GM21723 (cell line): ENCODE results near the gene BICRA.
"Not testable (repeated sequence)": the region's sequence is repeated elsewhere in the genome, so short reads cannot be mapped to it uniquely, and the experiment has no call there.

Experiments used
- ATAC-seq: cut with Tn5 transposase; IDR thresholded peaks from one replicate; pipeline ENCODE4 v1.9.1; 2021; ENCODE audit warnings: mild to moderate bottlenecking, moderate library complexity; ENCODE audit not compliant: unreplicated experiment

Gene BICRA

GRCh38 chr19:47707135-47707925, 98.4 kb downstream of the BICRA start:
- ATAC-seq = no peak

GRCh38 chr19:47711652-47712242, 102.8 kb downstream of the BICRA start:
- ATAC-seq = no peak

GRCh38 chr19:47713046-47714021, 104.4 kb downstream of the BICRA start, which contains the start of gene EHD2:
Gene EHD2 (plus strand): TSS chr19:47713422. CDS start chr19:47716613, 3,191 bp downstream.
- ATAC-seq = no peak

GRCh38 chr19:47714339-47714738, 105.4 kb downstream of the BICRA start:
- ATAC-seq = no peak

GRCh38 chr19:47714855-47715254, 105.9 kb downstream of the BICRA start:
- ATAC-seq = not testable (repeated sequence)

- ATAC-seq = no peak
Observed at GRCh38 chr19:47716270-47716937, 107.5 kb downstream of the BICRA start.

- not testable (repeated sequence) for ATAC-seq
Observed at GRCh38 chr19:47718415-47719046, 109.6 kb downstream of the BICRA start.

- no peak for ATAC-seq
Observed at GRCh38 chr19:47719047-47719859, 110.3 kb downstream of the BICRA start.

- no peak for ATAC-seq
Observed at GRCh38 chr19:47720669-47721422, 111.9 kb downstream of the BICRA start.

- no peak for ATAC-seq
Observed at GRCh38 chr19:47723581-47723940, 114.6 kb downstream of the BICRA start.

GRCh38 chr19:47725759-47726401, 116.9 kb downstream of the BICRA start:
- ATAC-seq = no peak

GRCh38 chr19:47726467-47726866, 117.5 kb downstream of the BICRA start:
- no peak for ATAC-seq

GRCh38 chr19:47728295-47728694, 119.4 kb downstream of the BICRA start:
- ATAC-seq = not testable (repeated sequence)

- ATAC-seq = no peak
Observed at GRCh38 chr19:47729468-47729798, 120.5 kb downstream of the BICRA start.

- no peak for ATAC-seq
Observed at GRCh38 chr19:47729799-47730520, 121.0 kb downstream of the BICRA start.

- ATAC-seq = no peak
Observed at GRCh38 chr19:47730521-47730889, 121.6 kb downstream of the BICRA start.

- ATAC-seq = no peak
Observed at GRCh38 chr19:47730910-47731309, 122.0 kb downstream of the BICRA start.

GRCh38 chr19:47735131-47735530, 126.2 kb downstream of the BICRA start:
- no peak for ATAC-seq
